Measurements from ENCODE around the gene CMTM4.

The CMTM4 gene

DNA sequence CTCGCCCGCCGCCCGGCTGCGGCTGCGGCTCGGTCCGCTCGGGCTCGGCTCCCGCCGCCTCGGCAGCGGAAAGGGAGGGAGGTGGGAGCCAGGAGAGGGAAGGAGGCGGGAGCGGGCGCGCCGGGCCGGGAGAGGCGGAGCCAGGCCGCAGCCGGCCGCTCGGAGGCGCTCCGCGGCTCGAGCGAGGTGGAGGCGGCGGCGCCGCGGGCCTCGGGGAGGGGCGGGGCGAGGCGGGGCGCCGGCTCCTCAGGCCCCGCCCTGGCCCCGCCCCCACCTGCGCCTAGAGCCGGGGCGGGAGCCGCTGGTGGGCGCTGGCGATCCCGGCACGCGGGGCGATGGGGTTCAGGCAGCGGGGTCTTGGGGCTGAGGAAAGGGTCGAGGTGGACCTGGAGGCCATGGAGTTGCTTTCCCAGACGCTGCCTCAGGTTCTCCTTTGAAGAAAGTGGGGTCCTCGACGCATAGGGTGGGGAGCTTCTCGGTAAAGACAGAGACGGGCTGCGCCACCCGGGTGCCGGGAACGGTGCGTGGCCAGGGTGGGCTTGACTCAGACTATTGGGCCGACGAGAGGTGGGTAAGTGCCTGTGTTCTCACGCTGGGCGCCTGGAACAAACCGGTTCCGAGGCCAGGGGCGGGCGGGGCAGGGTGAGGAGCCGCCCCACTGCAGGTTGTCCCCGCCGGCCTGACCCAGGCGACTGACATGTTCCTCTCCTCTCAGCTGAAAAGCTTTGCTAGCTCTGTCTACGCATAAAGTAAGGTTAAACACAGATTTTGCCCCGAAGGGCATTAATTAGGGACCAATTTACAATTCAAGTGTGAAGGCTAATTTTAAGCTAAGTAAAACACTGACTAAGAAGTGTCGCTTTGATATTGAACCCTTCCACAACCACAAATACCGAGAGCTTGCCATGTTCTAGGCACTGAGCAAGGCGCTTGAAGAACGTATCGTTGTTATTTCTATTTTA lies at the start of gene CMTM4:
TSS of gene CMTM4 (minus strand) at position 75 of the 962 bp plus-strand sequence. CDS start 218 bp downstream, outside the sequence.
- H3K36me3 ChIP-seq (ENCODE audit: control insufficient read depth, insufficient read depth, low read length) = no peaks in the 10 kb centered on the region
- no peaks in the 10 kb centered on the region; the same call in 1 of the 2 replicates for H3K27me3 ChIP-seq (replicated peaks; ENCODE audit: control insufficient read depth, insufficient read depth, low read length)
- peak; percentile 43 for TF ChIP-seq CTCF (IDR thresholded peaks at IDR 0.05; ENCODE audit: insufficient read depth, low read length, poor library complexity, severe bottlenecking)
- peak; percentile 75 for DNase-seq (ENCODE audit: extremely low read depth, insufficient read length)
- H3K4me3 ChIP-seq (replicated peaks; ENCODE audit: low read depth, low read length) = peak within 1 kb of the TSS; percentile 61

DNA sequence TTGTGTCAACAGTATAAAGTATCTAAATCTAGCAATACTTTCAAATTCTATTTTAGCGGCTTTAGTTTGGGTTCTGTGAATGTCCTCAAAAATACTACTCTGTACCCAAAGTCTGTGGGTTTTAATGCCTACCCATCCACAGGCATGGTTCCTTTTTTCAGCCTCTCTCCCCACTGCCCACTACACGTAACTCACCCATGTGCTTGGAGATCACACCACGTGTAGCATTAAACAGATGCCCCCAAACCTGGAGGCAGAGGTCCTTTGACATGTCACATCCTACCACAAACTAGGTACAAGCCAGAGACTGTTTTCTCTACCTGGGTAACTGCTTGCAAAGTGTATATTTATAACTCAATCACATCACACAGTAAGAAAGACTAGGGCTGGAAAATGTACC lies 49.5 kb upstream of the CMTM4 start:
- no peak for DNase-seq (ENCODE audit: extremely low read depth, insufficient read length)
- no peak for TF ChIP-seq CTCF (IDR thresholded peaks at IDR 0.05; ENCODE audit: insufficient read depth, low read length, poor library complexity, severe bottlenecking)
- H3K36me3 ChIP-seq (ENCODE audit: control insufficient read depth, insufficient read depth, low read length) = peaks cover 9% of the 10 kb centered on the region
- no peaks in the 10 kb centered on the region for H3K27me3 ChIP-seq (replicated peaks; ENCODE audit: control insufficient read depth, insufficient read depth, low read length)
- H3K4me3 ChIP-seq (replicated peaks; ENCODE audit: low read depth, low read length) = no peak overlapping the region

DNA sequence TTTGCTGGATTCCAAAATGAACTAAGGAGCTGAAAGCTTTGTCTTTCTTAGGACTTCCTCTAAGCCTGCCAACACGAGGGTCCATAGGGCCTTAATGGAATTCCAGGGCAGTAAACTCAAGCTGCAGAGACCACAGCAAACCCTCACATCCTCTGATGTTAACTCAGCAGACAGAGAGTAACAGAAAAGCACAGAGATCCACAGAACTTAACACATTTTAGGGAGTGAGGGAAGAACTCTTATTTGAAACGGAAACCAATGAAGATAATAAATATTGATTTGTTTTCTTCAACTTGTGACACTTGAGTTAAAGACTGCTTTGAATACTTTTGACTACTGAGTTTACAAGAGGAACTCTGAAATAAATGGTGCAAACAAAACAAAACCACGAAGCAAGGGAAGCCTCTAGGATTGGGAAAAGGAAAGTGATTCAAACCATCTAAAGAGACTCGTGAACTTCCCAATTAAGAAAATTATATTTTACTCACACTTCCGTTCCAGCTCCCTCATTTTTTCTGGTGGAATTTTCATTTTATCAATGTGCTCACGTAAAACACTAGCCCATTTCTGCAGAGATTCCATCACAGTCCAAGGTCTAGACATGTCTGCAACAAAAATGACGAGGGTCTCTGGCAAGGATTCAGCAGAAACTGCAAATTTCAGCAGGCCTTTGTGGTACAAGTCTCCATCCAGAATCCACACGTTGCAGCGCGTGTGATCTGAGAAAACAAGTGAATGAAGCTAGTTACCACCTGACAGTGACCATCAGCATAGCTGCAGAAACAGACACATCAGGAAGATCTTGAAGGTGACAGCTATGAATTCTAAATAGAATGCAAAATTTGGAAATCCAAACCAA lies 45.6 kb upstream of the CMTM4 start:
- Histone ChIP-seq H3K27me3 (replicated peaks; ENCODE audit: control insufficient read depth, insufficient read depth, low read length) (no peaks in the 10 kb centered on the region), H3K4me3 (replicated peaks; ENCODE audit: low read depth, low read length) (no peak overlapping the region), H3K36me3 (ENCODE audit: control insufficient read depth, insufficient read depth, low read length) (peaks cover 13% of the 10 kb centered on the region)
- DNase-seq (ENCODE audit: extremely low read depth, insufficient read length) = no peak
- no peak for TF ChIP-seq CTCF (IDR thresholded peaks at IDR 0.05; ENCODE audit: insufficient read depth, low read length, poor library complexity, severe bottlenecking)

DNA sequence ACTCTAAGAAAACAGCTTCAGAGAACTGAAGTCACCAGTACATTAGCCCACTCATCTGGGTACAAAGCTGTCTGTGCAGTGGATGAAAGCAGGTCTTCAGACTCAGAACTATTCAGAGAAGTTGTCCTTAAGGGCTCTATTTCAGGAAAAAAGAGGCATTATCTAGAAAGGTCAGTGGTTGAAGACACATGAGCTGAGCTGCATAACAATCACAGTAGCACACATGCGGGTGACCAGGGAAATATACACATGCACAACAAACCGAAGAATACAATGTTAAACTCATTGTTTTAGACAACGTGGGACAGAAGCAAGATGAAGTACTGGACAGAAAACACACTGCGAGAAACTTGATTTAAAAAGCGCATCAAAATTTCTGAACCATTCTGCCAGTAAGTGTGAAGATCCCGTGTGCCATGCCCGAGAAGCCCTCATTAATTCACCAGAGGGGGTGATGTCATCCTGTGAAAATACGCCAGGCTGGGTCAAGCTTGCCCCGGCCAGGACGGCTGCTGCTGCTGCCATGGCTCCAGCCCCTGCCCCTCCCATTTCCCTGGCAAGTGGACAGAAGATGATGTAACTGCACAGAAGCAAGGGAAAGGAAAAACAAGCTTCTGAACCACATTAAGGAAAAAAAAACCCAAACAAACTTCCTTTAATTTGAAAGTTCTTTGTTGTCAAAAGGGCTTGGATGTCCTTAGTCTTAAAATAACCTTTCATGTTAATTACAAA lies 44.8 kb upstream of the CMTM4 start:
- Histone ChIP-seq H3K36me3 (ENCODE audit: control insufficient read depth, insufficient read depth, low read length) (peaks cover 13% of the 10 kb centered on the region), H3K27me3 (replicated peaks; ENCODE audit: control insufficient read depth, insufficient read depth, low read length) (no peaks in the 10 kb centered on the region), H3K4me3 (replicated peaks; ENCODE audit: low read depth, low read length) (no peak overlapping the region)
- no peak for DNase-seq (ENCODE audit: extremely low read depth, insufficient read length)
- TF ChIP-seq CTCF (IDR thresholded peaks at IDR 0.05; ENCODE audit: insufficient read depth, low read length, poor library complexity, severe bottlenecking) = no peak

DNA sequence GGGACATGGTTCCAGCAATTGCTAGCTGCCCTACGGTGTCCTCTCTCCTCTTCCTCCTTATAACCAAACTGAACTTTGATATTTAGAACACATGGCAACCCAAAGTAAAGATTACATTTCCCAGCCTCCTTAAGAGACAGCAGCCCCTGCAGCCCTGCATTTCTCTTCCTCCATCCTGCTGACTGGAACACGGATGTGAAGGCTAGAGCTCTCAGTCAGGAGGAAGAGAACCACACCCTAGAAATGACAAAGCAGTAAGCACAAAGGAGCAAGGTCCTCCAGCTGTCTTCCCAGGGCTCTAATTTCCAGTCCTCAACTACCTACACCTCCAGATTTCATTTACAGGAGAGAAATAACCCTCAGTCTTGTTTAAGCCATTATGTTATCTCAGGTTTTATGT lies 44.0 kb upstream of the CMTM4 start:
- peaks cover 13% of the 10 kb centered on the region for H3K36me3 ChIP-seq (ENCODE audit: control insufficient read depth, insufficient read depth, low read length)
- no peak for TF ChIP-seq CTCF (IDR thresholded peaks at IDR 0.05; ENCODE audit: insufficient read depth, low read length, poor library complexity, severe bottlenecking)
- no peak for DNase-seq (ENCODE audit: extremely low read depth, insufficient read length)
- no peak overlapping the region for H3K4me3 ChIP-seq (replicated peaks; ENCODE audit: low read depth, low read length)
- H3K27me3 ChIP-seq (replicated peaks; ENCODE audit: control insufficient read depth, insufficient read depth, low read length) = no peaks in the 10 kb centered on the region

All from GM06990 (cell line).